Mesenchymal stem cell (in vitro differentiated cells and primary cell): ENCODE data around the gene XRCC4. TPM values are rescaled to one million over a fixed set of nuclear protein-coding genes. Genes with fewer than 3 reads are reported as not detected.
A peak's percentile ranks its signal among the peaks of the same experiment; 100 is the strongest.

Source experiments
- DNase-seq: peaks from one replicate; pipeline ENCODE4 v3.0.0-alpha.2; 2013
- H2AFZ ChIP-seq: one replicate; pipeline ENCODE4 v1.6.1; 2013; ENCODE audit warnings: low read depth, mild to moderate bottlenecking, control low read depth, inconsistent platforms, low read length, moderate library complexity
- H2AK5ac ChIP-seq: 2 replicates; pipeline ENCODE4 v1.6.1; 2013; ENCODE audit warnings: low read length, moderate library complexity, mild to moderate bottlenecking, inconsistent platforms; ENCODE audit not compliant: severe bottlenecking
- H2BK120ac ChIP-seq: one replicate; pipeline ENCODE4 v1.6.1; 2013; ENCODE audit warnings: low read depth, mild to moderate bottlenecking, inconsistent platforms, low read length, moderate library complexity
- H2BK12ac ChIP-seq, 2 experiments: one replicate each; pipeline ENCODE4 v1.6.1; 2013; ENCODE audit warnings: inconsistent platforms in 2 of 2, low read length in 2 of 2, mild to moderate bottlenecking in 2 of 2, moderate library complexity in 2 of 2, control low read depth in 1 of 2
- H2BK15ac ChIP-seq: one replicate; pipeline ENCODE4 v1.6.1; 2013; ENCODE audit warnings: mild to moderate bottlenecking, low read depth, inconsistent platforms; ENCODE audit not compliant: poor library complexity, severe bottlenecking
- H2BK5ac ChIP-seq: 2 replicates; pipeline ENCODE4 v1.6.1; 2013; ENCODE audit warnings: low read depth, mild to moderate bottlenecking, low read length, control low read depth, inconsistent platforms; ENCODE audit not compliant: poor library complexity, severe bottlenecking
- H3K14ac ChIP-seq, 2 experiments: one replicate each; pipeline ENCODE4 v1.6.1; 2013; ENCODE audit warnings: inconsistent platforms in 2 of 2, low read length in 2 of 2, control low read depth in 1 of 2, mild to moderate bottlenecking in 1 of 2, moderate library complexity in 1 of 2
- H3K18ac ChIP-seq, 2 experiments: one replicate each; pipeline ENCODE4 v1.6.1; 2013; ENCODE audit warnings: inconsistent platforms in 2 of 2, low read length in 2 of 2, control low read depth in 1 of 2, low read depth in 1 of 2, mild to moderate bottlenecking in 1 of 2
- H3K23ac ChIP-seq, 2 experiments: one replicate each; pipeline ENCODE4 v1.6.1; 2013; ENCODE audit warnings: inconsistent platforms in 2 of 2, low read length in 2 of 2, mild to moderate bottlenecking in 2 of 2, moderate library complexity in 2 of 2, control low read depth in 1 of 2
- H3K27ac ChIP-seq: 2 replicates; pipeline ENCODE4 v1.5.1; 2013; ENCODE audit warnings: mild to moderate bottlenecking, moderate library complexity, low read length, control low read depth, inconsistent platforms; ENCODE audit not compliant: poor library complexity, severe bottlenecking
- H3K27me3 ChIP-seq, 2 experiments: 2 replicates each; pipeline versions ENCODE4 v1.6.1 to v1.7.0; 2013; ENCODE audit warnings: low read length in 2 of 2, mild to moderate bottlenecking in 2 of 2, moderate library complexity in 2 of 2, control low read depth in 1 of 2, inconsistent platforms in 1 of 2; ENCODE audit not compliant: control insufficient read depth in 1 of 2, insufficient read depth in 1 of 2
- H3K36me3 ChIP-seq, 2 experiments: 2 replicates each; pipeline versions ENCODE4 v1.6.1 to v1.7.0; 2013; ENCODE audit warnings: low read length in 2 of 2, control low read depth in 1 of 2, inconsistent platforms in 1 of 2, low read depth in 1 of 2, mild to moderate bottlenecking in 1 of 2; ENCODE audit not compliant: insufficient read depth in 2 of 2, control insufficient read depth in 1 of 2
- H3K4ac ChIP-seq, 2 experiments: one replicate each; pipeline ENCODE4 v1.6.1; 2013; ENCODE audit warnings: inconsistent platforms in 2 of 2, low read length in 2 of 2, mild to moderate bottlenecking in 2 of 2, moderate library complexity in 2 of 2, control low read depth in 1 of 2, low read depth in 1 of 2
- H3K4me1 ChIP-seq: 2 replicates; pipeline ENCODE4 v1.6.1; 2013; ENCODE audit warnings: low read depth, low read length, control low read depth; ENCODE audit not compliant: control insufficient read depth, insufficient read depth
- H3K4me2 ChIP-seq: 2 replicates; pipeline ENCODE4 v1.6.1; 2013; ENCODE audit warnings: low read length, mild to moderate bottlenecking, inconsistent platforms; ENCODE audit not compliant: poor library complexity, severe bottlenecking
- H3K4me3 ChIP-seq, 2 experiments: 2 replicates each; pipeline versions ENCODE4 v1.5.1 to v1.7.0; 2013; ENCODE audit warnings: low read length in 2 of 2, mild to moderate bottlenecking in 2 of 2, control low read depth in 1 of 2, low read depth in 1 of 2; ENCODE audit not compliant: insufficient read depth in 1 of 2
- H3K79me1 ChIP-seq: replicated peaks from 2 replicates; pipeline ENCODE4 v1.6.1; 2013; ENCODE audit warnings: mild to moderate bottlenecking, control low read depth, low read length, inconsistent platforms; ENCODE audit not compliant: poor library complexity, severe bottlenecking
- H3K9ac ChIP-seq: 2 replicates; pipeline ENCODE4 v1.7.0; 2013; ENCODE audit warnings: mild to moderate bottlenecking, low read length, moderate library complexity
- H3K9me3 ChIP-seq: 2 replicates; pipeline ENCODE4 v1.7.0; 2013; ENCODE audit warnings: mild to moderate bottlenecking, low read length; ENCODE audit not compliant: control insufficient read depth
- H4K8ac ChIP-seq: one replicate; pipeline ENCODE4 v1.6.1; 2013; ENCODE audit warnings: inconsistent platforms, mild to moderate bottlenecking, low read length, moderate library complexity
- H4K91ac ChIP-seq: one replicate; pipeline ENCODE4 v1.6.1; 2013; ENCODE audit warnings: mild to moderate bottlenecking, low read length, inconsistent platforms
- WGBS: methylation state at CpG from one replicate; pipeline ENCODE4 v1.1.7; 2013; ENCODE audit warnings: mixed read lengths; 5-methylcytosine and 5-hydroxymethylcytosine counted together
- polyA plus RNA-seq, 2 experiments: library from polyadenylated mRNA; stranded (reverse); fragments of 200-250 nt; gene quantifications; one replicate each; pipeline ENCODE4 v1.2.3, GENCODE V29; 2013

XRCC4 gene
- 6.3 TPM for polyA plus RNA-seq (2013, experiment 1 of 2)
- polyA plus RNA-seq (2013, experiment 2 of 2): 7.2 TPM

- peak within 1 kb of the TSS; percentile 98 for H2BK15ac ChIP-seq
- peak within 1 kb of the TSS; percentile 91 to 94 for H3K4ac ChIP-seq
- WGBS: under 1% methylated on average over 39 of the region's 44 CpGs
- peaks cover 4% of the 10 kb centered on the region for H3K4me1 ChIP-seq
- peak; percentile 99 for DNase-seq
- no peaks in the 10 kb centered on the region for H3K27me3 ChIP-seq
- peak within 1 kb of the TSS; percentile 84 for H2BK5ac ChIP-seq
- peak within 1 kb of the TSS; percentile 95 for H4K8ac ChIP-seq
- peak within 1 kb of the TSS; percentile 92 for H2AFZ ChIP-seq
- H3K23ac ChIP-seq: peak within 1 kb of the TSS in 1 of 2 experiments; percentile 20
- peaks cover 9% of the 10 kb centered on the region for H3K79me1 ChIP-seq
- peak within 1 kb of the TSS; percentile 95 for H2BK120ac ChIP-seq
- no peak within 1 kb of the TSS for H2BK12ac ChIP-seq
- H3K14ac ChIP-seq: peak within 1 kb of the TSS in 1 of 2 experiments; percentile 70
- peak within 1 kb of the TSS; percentile 91 for H3K27ac ChIP-seq
- H3K4me2 ChIP-seq: peak within 1 kb of the TSS; percentile 93
- H4K91ac ChIP-seq: peak within 1 kb of the TSS; percentile 98
- H3K9ac ChIP-seq: peak within 1 kb of the TSS; percentile 97
- H3K36me3 ChIP-seq: peaks cover 0 to 21% of the 10 kb centered on the region in 2 experiments
- peak within 1 kb of the TSS; percentile 88 to 99 for H3K18ac ChIP-seq
- peak within 1 kb of the TSS; percentile 93 to 95 for H3K4me3 ChIP-seq
- H3K9me3 ChIP-seq: no peaks in the 10 kb centered on the region
- peak within 1 kb of the TSS; percentile 31 for H2AK5ac ChIP-seq
Measured at GRCh38 chr5:83076742-83077661, at the start of gene XRCC4, which contains the start of gene TMEM167A. Gene XRCC4 (plus strand): TSS chr5:83077547. CDS start chr5:83104920, 27,373 bp downstream. Gene TMEM167A (minus strand): TSS chr5:83077394. CDS start chr5:83077323, 71 bp downstream.

GRCh38 chr5:83029912-83030311, 47.4 kb upstream of the XRCC4 start:
- Histone ChIP-seq H4K91ac (no peak overlapping the region), H3K4ac (peak overlapping the region in 1 of 2 experiments; percentile 2), H3K4me3 (no peak overlapping the region), H3K36me3 (no peaks in the 10 kb centered on the region), H2AFZ (no peak overlapping the region), H3K4me2 (no peak overlapping the region), H3K9me3 (no peaks in the 10 kb centered on the region), H3K27ac (peak overlapping the region; percentile 67), H3K79me1 (no peaks in the 10 kb centered on the region), H3K23ac (no peak overlapping the region), H3K14ac (no peak overlapping the region), H4K8ac (no peak overlapping the region), H3K9ac (no peak overlapping the region), H3K18ac (peak overlapping the region in 1 of 2 experiments; percentile 18), H2BK12ac (no peak overlapping the region), H3K4me1 (peaks cover 8% of the 10 kb centered on the region), H2BK120ac (no peak overlapping the region), H2AK5ac (no peak overlapping the region), H2BK15ac (no peak overlapping the region), H3K27me3 (no peaks in the 10 kb centered on the region), H2BK5ac (no peak overlapping the region)
- WGBS: 91% methylated on average over 2 of the region's 2 CpGs
- DNase-seq: peak; percentile 49

- Histone ChIP-seq H3K27me3 (no peaks in the 10 kb centered on the region), H4K91ac (no peak overlapping the region), H3K4ac (no peak overlapping the region), H2BK120ac (no peak overlapping the region), H3K79me1 (no peaks in the 10 kb centered on the region), H3K9me3 (no peaks in the 10 kb centered on the region), H3K27ac (no peak overlapping the region), H2AK5ac (no peak overlapping the region), H3K14ac (no peak overlapping the region), H3K36me3 (no peaks in the 10 kb centered on the region), H3K9ac (no peak overlapping the region), H2BK12ac (no peak overlapping the region), H3K23ac (no peak overlapping the region), H3K4me3 (no peak overlapping the region), H4K8ac (no peak overlapping the region), H3K4me2 (no peak overlapping the region), H3K18ac (no peak overlapping the region), H3K4me1 (peaks cover 8% of the 10 kb centered on the region), H2AFZ (no peak overlapping the region), H2BK15ac (no peak overlapping the region), H2BK5ac (no peak overlapping the region)
- WGBS: 100% methylated on average over 1 of the region's 1 CpG
- no peak for DNase-seq
Measured at GRCh38 chr5:83031381-83031780, 46.0 kb upstream of the XRCC4 start.

- Histone ChIP-seq H2BK120ac (no peak overlapping the region), H3K4me2 (no peak overlapping the region), H2BK15ac (no peak overlapping the region)
Measured at GRCh38 chr5:83034036-83034435, 43.3 kb upstream of the XRCC4 start.

More at GRCh38 chr5:83034036-83034435, 43.3 kb upstream of the XRCC4 start:
- Histone ChIP-seq H3K27me3 (no peaks in the 10 kb centered on the region), H3K14ac (no peak overlapping the region), H3K79me1 (peaks cover 1% of the 10 kb centered on the region), H2AFZ (no peak overlapping the region), H3K4me3 (no peak overlapping the region), H3K9ac (no peak overlapping the region), H2BK12ac (no peak overlapping the region), H2BK5ac (no peak overlapping the region), H3K23ac (no peak overlapping the region), H3K36me3 (no peaks in the 10 kb centered on the region), H3K4me1 (peaks cover 8% of the 10 kb centered on the region), H4K91ac (no peak overlapping the region), H3K4ac (no peak overlapping the region), H3K18ac (no peak overlapping the region), H2AK5ac (no peak overlapping the region), H4K8ac (no peak overlapping the region), H3K27ac (no peak overlapping the region), H3K9me3 (no peaks in the 10 kb centered on the region)
- peak; percentile 18 for DNase-seq
- 67% methylated on average over 3 of the region's 3 CpGs for WGBS
